ENCODE measurements around the gene THYN1.

GRCh38 chr11:134293119-134294113, 40.3 kb upstream of the THYN1 start:
- TF ChIP-seq CTCF (IDR thresholded peaks at IDR 0.05) (no peak), POLR2A (IDR thresholded peaks at IDR 0.05) (no peak)

Measured in Peyer's patch (tissue), 4 donors.